H1 (cell line): ENCODE measurements around the gene FBN1. TPM values are rescaled to one million over a fixed set of nuclear protein-coding genes. Genes with fewer than 3 reads are reported as not detected.

Experiments
- CTCF ChIA-PET: fragments of 300-600 bp; sonication (Branson Sonifier 250); formaldehyde crosslinking; loops from one replicate; lab custom pipeline; 2021; ENCODE audit not compliant: partially characterized antibody; lab: Charles Lee
- POLR2A ChIA-PET: fragments of 300-600 bp; sonication (Branson Sonifier 250); formaldehyde crosslinking; loops from one replicate; lab custom pipeline; 2021; ENCODE audit warnings: inconsistent platforms; ENCODE audit not compliant: partially characterized antibody; lab: Charles Lee
- DNase-seq, 2 experiments: peaks; one replicate each; pipeline versions ENCODE4 v3.0.0 to v3.0.0-alpha.2; 2010 to 2022; ENCODE audit warnings: low spot score in 2 of 2, low read depth in 1 of 2, mixed read lengths in 1 of 2
- FAIRE-seq: peaks from 2 replicates; lab custom pipeline; 2011; peaks lifted over from hg19 to GRCh38; lab: Jason Lieb, UNC
- H2AFZ ChIP-seq: 2 replicates; pipeline ENCODE4 v1.8.1; 2012; ENCODE audit warnings: low read length, inconsistent platforms
- H2AK5ac ChIP-seq: 2 replicates; pipeline ENCODE4 v1.6.1; 2013; ENCODE audit warnings: low read depth, low read length
- H2BK120ac ChIP-seq: replicated peaks from 2 replicates; pipeline ENCODE3; 2013; ENCODE audit warnings: low read depth, low read length, inconsistent platforms
- H2BK12ac ChIP-seq: 2 replicates; pipeline ENCODE4 v1.6.1; 2013; ENCODE audit warnings: low read depth, low read length
- H2BK15ac ChIP-seq: 2 replicates; pipeline ENCODE4 v1.6.1; 2013; ENCODE audit warnings: low read length
- H2BK20ac ChIP-seq: 2 replicates; pipeline ENCODE4 v1.6.1; 2013; ENCODE audit warnings: low read length
- H2BK5ac ChIP-seq: 2 replicates; pipeline ENCODE4 v1.6.1; 2013; ENCODE audit warnings: low read depth, low read length
- H3K14ac ChIP-seq: 2 replicates; pipeline ENCODE4 v1.6.1; 2013; ENCODE audit warnings: inconsistent platforms; ENCODE audit not compliant: insufficient read length
- H3K18ac ChIP-seq: 2 replicates; pipeline ENCODE4 v1.6.1; 2013; ENCODE audit warnings: low read length; ENCODE audit errors: extremely low read depth
- H3K23ac ChIP-seq: 2 replicates; pipeline ENCODE4 v1.6.1; 2013; ENCODE audit warnings: inconsistent platforms; ENCODE audit not compliant: insufficient read length
- H3K23me2 ChIP-seq: 2 replicates; pipeline ENCODE4 v1.6.1; 2013; ENCODE audit warnings: low read depth, low read length
- H3K27ac ChIP-seq: 2 replicates; pipeline ENCODE4 v1.6.1; 2011; ENCODE audit warnings: low read depth, low read length, inconsistent platforms
- H3K27me3 ChIP-seq, 4 experiments: replicated peaks in 1 of 4; 1 replicate in 1 of 4; 2 replicates in 3 of 4; pipeline versions ENCODE4 v1.6.1 to v1.8.1; 2011 to 2013; ENCODE audit warnings: low read length in 3 of 4, mild to moderate bottlenecking in 3 of 4, inconsistent platforms in 2 of 4, mixed read lengths in 2 of 4, moderate library complexity in 1 of 4; ENCODE audit not compliant: control insufficient read depth in 3 of 4, insufficient read depth in 3 of 4; ENCODE audit errors: extremely low read depth in 1 of 4
- H3K36me3 ChIP-seq, 4 experiments: 2 replicates each; pipeline versions ENCODE4 v1.6.1 to v1.8.1; 2011 to 2013; ENCODE audit warnings: mild to moderate bottlenecking in 4 of 4, low read length in 3 of 4, moderate library complexity in 2 of 4, control low read depth in 1 of 4, inconsistent platforms in 1 of 4; ENCODE audit not compliant: insufficient read depth in 4 of 4, control insufficient read depth in 2 of 4
- H3K4ac ChIP-seq: replicated peaks from 2 replicates; pipeline ENCODE3; 2013; ENCODE audit warnings: low read length, low read depth, mixed read lengths, inconsistent platforms; ENCODE audit not compliant: insufficient read length
- H3K4me1 ChIP-seq, 4 experiments: replicated peaks in 1 of 4; 1 replicate in 1 of 4; 2 replicates in 3 of 4; pipeline versions ENCODE4 v1.6.1 to v1.8.1; 2011 to 2013; ENCODE audit warnings: low read length in 3 of 4, inconsistent platforms in 2 of 4, mixed read lengths in 1 of 4; ENCODE audit not compliant: insufficient read depth in 4 of 4, control insufficient read depth in 3 of 4
- H3K4me2 ChIP-seq, 2 experiments: 2 replicates each; pipeline versions ENCODE4 v1.6.1 to v1.8.1; 2011 to 2013; ENCODE audit warnings: low read depth in 2 of 2, low read length in 2 of 2, control low read depth in 1 of 2, inconsistent platforms in 1 of 2, mild to moderate bottlenecking in 1 of 2; ENCODE audit not compliant: insufficient read depth in 1 of 2
- H3K4me3 ChIP-seq, 4 experiments: fragments of 200-600, 300-600 bp in 1 of 4; sonication (generic), shearing (Covaris generic), sonication (Bioruptor Twin) in 1 of 4; 2 replicates each; pipeline versions ENCODE4 v1.5.1 to v1.8.1; 2011 to 2016; ENCODE audit warnings: low read length in 4 of 4, low read depth in 3 of 4, control low read depth in 2 of 4, inconsistent platforms in 2 of 4, mild to moderate bottlenecking in 2 of 4, mixed read lengths in 1 of 4, moderate library complexity in 1 of 4; ENCODE audit not compliant: insufficient read depth in 2 of 4; ENCODE audit errors: extremely low read depth in 1 of 4
- H3K56ac ChIP-seq: replicated peaks from 2 replicates; pipeline ENCODE3; 2013; ENCODE audit warnings: low read depth, mild to moderate bottlenecking, mixed read lengths, low read length, inconsistent platforms; ENCODE audit not compliant: insufficient read length
- H3K79me1 ChIP-seq: 2 replicates; pipeline ENCODE4 v1.6.1; 2013; ENCODE audit warnings: low read depth, low read length, control low read depth
- H3K79me2 ChIP-seq, 2 experiments: 2 replicates each; pipeline versions ENCODE4 v1.6.1 to v1.8.1; 2012 to 2013; ENCODE audit warnings: low read length in 2 of 2, mild to moderate bottlenecking in 2 of 2, inconsistent platforms in 1 of 2; ENCODE audit not compliant: insufficient read depth in 2 of 2, control insufficient read depth in 1 of 2
- H3K9ac ChIP-seq, 4 experiments: replicated peaks in 1 of 4; 1 replicate in 1 of 4; 2 replicates in 3 of 4; pipeline versions ENCODE4 v1.6.1 to v1.8.1; 2011 to 2013; ENCODE audit warnings: low read depth in 3 of 4, low read length in 3 of 4, control low read depth in 2 of 4, mild to moderate bottlenecking in 2 of 4, moderate library complexity in 2 of 4, inconsistent platforms in 1 of 4; ENCODE audit errors: extremely low read depth in 1 of 4
- H3K9me3 ChIP-seq, 2 experiments: 2 replicates each; pipeline versions ENCODE4 v1.6.1 to v1.8.1; 2012 to 2013; ENCODE audit warnings: mild to moderate bottlenecking in 2 of 2, moderate library complexity in 2 of 2, control low read depth in 1 of 2, inconsistent platforms in 1 of 2, low read depth in 1 of 2, low read length in 1 of 2, mixed read lengths in 1 of 2; ENCODE audit not compliant: insufficient read depth in 2 of 2
- H4K20me1 ChIP-seq, 2 experiments: replicated peaks in 1 of 2; 2 replicates each; pipeline versions ENCODE3 to v1.8.1; 2011 to 2013; ENCODE audit warnings: inconsistent platforms in 2 of 2, low read length in 2 of 2, mild to moderate bottlenecking in 1 of 2; ENCODE audit not compliant: insufficient read depth in 2 of 2, control insufficient read depth in 1 of 2
- H4K5ac ChIP-seq: 2 replicates; pipeline ENCODE4 v1.6.1; 2013; ENCODE audit warnings: low read length, low read depth, mixed read lengths, inconsistent platforms; ENCODE audit not compliant: insufficient read length
- H4K8ac ChIP-seq: 2 replicates; pipeline ENCODE4 v1.8.0; 2013; ENCODE audit warnings: mild to moderate bottlenecking, moderate library complexity, low read length, inconsistent platforms; ENCODE audit not compliant: insufficient read depth; ENCODE audit errors: extremely low read depth
- H4K91ac ChIP-seq: replicated peaks from 2 replicates; pipeline ENCODE3; 2013; ENCODE audit warnings: low read length, mixed read lengths, inconsistent platforms; ENCODE audit not compliant: insufficient read length
- ASH2L ChIP-seq: fragments of 200-600, 300-600 bp; sonication (generic); IDR thresholded peaks from one replicate; pipeline ENCODE4 v1.7.1; 2017; ENCODE audit warnings: low read length
- CBX5 ChIP-seq: fragments of 300-800, 300-1000 bp; sonication (generic); IDR thresholded peaks from 2 replicates; pipeline ENCODE4 v1.7.1; 2016; ENCODE audit warnings: antibody characterized with exemption, low read length, low read depth
- CREB1 ChIP-seq: IDR thresholded peaks from 2 replicates; pipeline ENCODE4 v1.6.1; 2012; ENCODE audit warnings: inconsistent platforms
- E2F6 ChIP-seq: IDR thresholded peaks from 2 replicates; pipeline ENCODE4 v1.6.1; 2012; ENCODE audit warnings: inconsistent platforms
- GABPA ChIP-seq: IDR thresholded peaks from 2 replicates; pipeline ENCODE4 v1.6.1; 2011; ENCODE audit warnings: mild to moderate bottlenecking, low read length, moderate library complexity, borderline replicate concordance; ENCODE audit not compliant: insufficient read depth
- JUND ChIP-seq: IDR thresholded peaks from 2 replicates; pipeline ENCODE4 v1.6.1; 2011; ENCODE audit warnings: mild to moderate bottlenecking, improper control_type of control experiment, low read length
- KDM4A ChIP-seq: IDR thresholded peaks from one replicate; pipeline ENCODE4 v1.7.1; 2012; ENCODE audit warnings: low read depth, mild to moderate bottlenecking, moderate library complexity, low read length, inconsistent platforms; ENCODE audit not compliant: severe bottlenecking
- NRF1 ChIP-seq: IDR thresholded peaks from 2 replicates; pipeline ENCODE4 v1.6.1; 2011; ENCODE audit warnings: mild to moderate bottlenecking, low read depth, low read length, improper control_type of control experiment
- POLR2A ChIP-seq, 2 experiments: IDR thresholded peaks; 1 replicate in 1 of 2; 2 replicates in 1 of 2; pipeline ENCODE4 v1.6.1; 2011; ENCODE audit warnings: low read depth in 2 of 2, low read length in 2 of 2, mild to moderate bottlenecking in 2 of 2; ENCODE audit errors: control extremely low read depth in 1 of 2
- RXRA ChIP-seq: IDR thresholded peaks from 2 replicates; pipeline ENCODE4 v1.6.1; 2011; ENCODE audit warnings: low read depth, mild to moderate bottlenecking, low read length, moderate library complexity; ENCODE audit not compliant: insufficient read depth
- WGBS, 2 experiments: shearing (Covaris generic) in 1 of 2; methylation state at CpG; one replicate each; pipeline versions ENCODE4 v1.1.6 to v1.1.7; 2013 to 2015; ENCODE audit warnings: low lambda C conversion rate in 2 of 2, mixed read lengths in 2 of 2, inconsistent platforms in 1 of 2, low coverage in 1 of 2, missing lambda C conversion rate in 1 of 2; ENCODE audit not compliant: insufficient replicate concordance in 2 of 2, insufficient coverage in 1 of 2, insufficient read length in 1 of 2; ENCODE audit errors: extremely low coverage in 1 of 2, missing lambda C conversion rate in 1 of 2; 5-methylcytosine and 5-hydroxymethylcytosine counted together
- polyA plus RNA-seq, 7 experiments: library from polyadenylated mRNA; depleted of rRNA in 3 of 7; stranded (reverse) in 5 of 7; unstranded in 2 of 7; fragments of >200 nt in 5 of 7; fragments of 200-250 nt in 2 of 7; gene quantifications; 1 replicate in 5 of 7; 2 replicates in 1 of 7; 4 replicates in 1 of 7; pipeline versions ENCODE4 v1.2.1 to v1.2.3, GENCODE V29; 2011 to 2013; ENCODE audit warnings: missing spikeins in 2 of 7, mixed read lengths in 2 of 7
- total RNA-seq: library from RNA; stranded (reverse); fragmentation: NEBNext Ultra II Directional; extraction: Animal tissue kit (Norgen Biotek cat#: 25700); gene quantifications from 2 replicates; pipeline ENCODE4 v1.2.1, GENCODE V29; 2021

FBN1 gene
- total and polyA plus RNA-seq, 2 of the 8 experiments (the other 6 are each of a cell fraction or from before 2014, with no cell fraction given): 3.0 to 4.0 TPM

GRCh38 chr15:48638963-48639362, 6.5 kb downstream of the FBN1 start:
- peaks cover 0 to 13% (median 11%) of the 10 kb centered on the region in 4 experiments; a peak in 6 of 7 replicates for H3K27me3 ChIP-seq
- no peak overlapping the region for H2BK120ac ChIP-seq
- TF ChIP-seq CREB1: no peak
- TF ChIP-seq POLR2A (IDR thresholded peaks at IDR 0.05; ENCODE audit: control extremely low read depth in 1 of 2, low read depth in 2 of 2, low read length in 2 of 2): no peak
- no peak for TF ChIP-seq KDM4A
- no peak for TF ChIP-seq E2F6
- TF ChIP-seq ASH2L: no peak
- no peak for TF ChIP-seq RXRA
- TF ChIP-seq GABPA: no peak
- TF ChIP-seq NRF1: no peak
- no peak for TF ChIP-seq JUND
- TF ChIP-seq CBX5: no peak
- TF ChIP-seq, all 59 proteins: peak for 0
- H4K8ac ChIP-seq: no peak overlapping the region
- H2BK5ac ChIP-seq: no peak overlapping the region
- no peak overlapping the region for H2AFZ ChIP-seq
- no peak overlapping the region for H2BK12ac ChIP-seq
- H3K23ac ChIP-seq: no peak overlapping the region
- no peak overlapping the region for H3K4me3 ChIP-seq
- no peaks in the 10 kb centered on the region for H3K36me3 ChIP-seq
- H4K5ac ChIP-seq: no peak overlapping the region
- no peaks in the 10 kb centered on the region for H3K9me3 ChIP-seq
- H3K56ac ChIP-seq: no peak overlapping the region
- no peak overlapping the region for H4K91ac ChIP-seq
- no peaks in the 10 kb centered on the region; the same call in 1 of the 2 replicates for H3K23me2 ChIP-seq
- peaks cover 0 to 2% of the 10 kb centered on the region in 2 experiments for H4K20me1 ChIP-seq
- H3K14ac ChIP-seq: no peak overlapping the region
- no peak overlapping the region for H3K9ac ChIP-seq
- H2AK5ac ChIP-seq: no peak overlapping the region
- no peaks in the 10 kb centered on the region for H3K79me2 ChIP-seq
- peaks cover 0 to 3% (median 0%) of the 10 kb centered on the region in 4 experiments; a peak in 3 of 7 replicates for H3K4me1 ChIP-seq
- H3K4me2 ChIP-seq: no peak overlapping the region
- no peak overlapping the region for H2BK20ac ChIP-seq
- ChIA-PET POLR2A (no interaction called here), CTCF (interaction anchor here (3.1 kb wide), 1 partner anchor 14 kb away, joined by 11 read pairs; no protein-coding TSS in a partner anchor)
- H3K4ac ChIP-seq: no peak overlapping the region
- H2BK15ac ChIP-seq: no peak overlapping the region
- H3K18ac ChIP-seq: no peak overlapping the region
- no peak for FAIRE-seq
- H3K27ac ChIP-seq: no peak overlapping the region
- WGBS, 2 experiments: 78% methylated on average over 2 of the region's 2 CpGs; no CpG with 5 or more reads in 1 of the 2 experiments
- H3K79me1 ChIP-seq: no peaks in the 10 kb centered on the region
- no peak for DNase-seq
